ENCODE data around the gene METAP1. TPM values are rescaled to one million over a fixed set of nuclear protein-coding genes. Genes with fewer than 3 reads are reported as not detected.
"Not testable (repeated sequence)": the region's sequence is repeated elsewhere in the genome, so short reads cannot be mapped to it uniquely, and the experiment has no call there.

METAP1 gene
- total RNA-seq, 1 donor from 2014 or later = 63.3 TPM

DNA sequence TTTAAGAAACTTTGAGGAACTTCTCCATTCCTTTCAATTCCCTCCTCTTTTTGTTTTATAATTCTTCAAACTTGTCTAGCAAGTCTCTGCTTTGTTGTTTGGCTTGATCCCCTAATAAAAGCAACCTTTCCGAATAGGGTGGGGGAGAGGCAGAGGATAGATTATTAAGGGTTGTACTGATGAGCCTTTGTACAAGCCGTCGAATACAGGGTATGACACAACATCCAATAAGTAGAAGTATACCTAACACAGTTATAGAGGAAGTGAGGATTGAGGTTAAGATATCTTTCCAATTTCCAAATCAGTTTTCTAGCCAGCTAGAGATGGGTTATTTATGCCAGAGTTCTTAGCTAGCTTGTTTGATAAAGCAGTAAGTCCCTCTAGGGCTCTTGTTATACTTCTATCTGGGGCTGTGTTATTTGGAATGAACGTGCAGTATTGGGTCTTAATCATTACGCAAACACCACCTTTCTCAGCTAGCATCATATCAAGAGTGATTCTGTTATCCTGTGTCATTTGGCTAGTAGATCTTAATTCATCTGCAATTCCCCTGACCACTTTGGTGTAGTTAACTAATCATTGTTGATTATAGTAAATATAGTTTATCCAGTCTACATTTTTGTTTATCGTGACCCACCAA, 18.5 kb downstream of the METAP1 start:
- Mint-ChIP-seq H3K4me1 (peaks cover 2% of the 10 kb centered on the region), H3K4me3 (no peak overlapping the region), H3K27ac (no peak overlapping the region), H3K27me3 (no peaks in the 10 kb centered on the region), H3K36me3 (ENCODE audit: low read depth) (peaks cover 60% of the 10 kb centered on the region), H3K9me3 (peaks cover 15% of the 10 kb centered on the region)
- no peak for DNase-seq
- intact Hi-C loops (cut with micrococcal nuclease) = no loop called here

DNA sequence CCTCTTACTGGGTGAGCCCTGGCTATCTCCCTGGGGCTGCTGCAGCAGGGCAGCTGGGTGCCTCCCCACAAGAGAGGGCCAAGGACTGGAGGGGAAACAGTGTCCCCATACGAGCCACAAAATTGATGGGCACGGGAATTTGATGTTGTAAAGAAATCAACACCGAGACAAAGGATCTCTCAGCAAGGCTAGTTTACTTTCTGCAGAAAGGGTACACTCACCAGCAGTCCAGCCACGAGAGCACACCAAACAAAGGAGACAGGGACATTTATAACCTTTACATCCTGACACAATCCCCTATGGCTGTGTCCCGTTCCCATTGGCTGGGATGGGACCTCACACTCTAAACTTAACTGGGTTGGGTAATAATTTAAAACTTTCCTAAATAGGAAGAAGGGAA, 25.9 kb downstream of the METAP1 start:
- intact Hi-C loops (cut with micrococcal nuclease) = no loop called here
- Mint-ChIP-seq H3K36me3 (ENCODE audit: low read depth) (peaks cover 56% of the 10 kb centered on the region), H3K9me3 (peaks cover 21% of the 10 kb centered on the region), H3K27me3 (no peaks in the 10 kb centered on the region), H3K27ac (no peak overlapping the region), H3K4me1 (peaks cover 12% of the 10 kb centered on the region), H3K4me3 (no peak overlapping the region)
- DNase-seq = no peak

DNA sequence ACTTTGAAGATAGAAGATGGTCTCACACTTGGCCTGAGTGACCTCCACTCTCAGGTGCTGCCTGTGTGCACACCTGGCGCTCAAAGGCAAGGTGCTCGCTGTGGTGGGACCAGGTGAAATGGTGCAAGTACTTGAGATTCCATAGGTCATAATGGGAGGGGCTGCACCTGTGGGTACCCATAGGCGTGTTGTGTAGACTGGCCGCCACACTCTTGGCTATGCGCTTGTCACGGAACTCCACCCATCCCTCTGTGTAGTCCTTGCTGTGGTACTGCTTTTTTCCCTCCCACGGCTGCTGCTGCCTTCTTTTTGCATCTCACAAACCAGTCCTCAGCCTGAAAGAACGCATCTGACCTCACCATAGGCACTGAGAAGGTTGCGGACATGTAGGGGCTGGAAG, 27.0 kb downstream of the METAP1 start:
- no peak overlapping the region for H3K27ac Mint-ChIP-seq
- H3K4me3 Mint-ChIP-seq = no peak overlapping the region
- no peak for DNase-seq
- H3K4me1 Mint-ChIP-seq = peaks cover 17% of the 10 kb centered on the region
- intact Hi-C loops (cut with micrococcal nuclease) = no loop called here
- H3K36me3 Mint-ChIP-seq (ENCODE audit: low read depth) = peaks cover 47% of the 10 kb centered on the region
- H3K9me3 Mint-ChIP-seq = peaks cover 21% of the 10 kb centered on the region
- no peaks in the 10 kb centered on the region for H3K27me3 Mint-ChIP-seq

DNA sequence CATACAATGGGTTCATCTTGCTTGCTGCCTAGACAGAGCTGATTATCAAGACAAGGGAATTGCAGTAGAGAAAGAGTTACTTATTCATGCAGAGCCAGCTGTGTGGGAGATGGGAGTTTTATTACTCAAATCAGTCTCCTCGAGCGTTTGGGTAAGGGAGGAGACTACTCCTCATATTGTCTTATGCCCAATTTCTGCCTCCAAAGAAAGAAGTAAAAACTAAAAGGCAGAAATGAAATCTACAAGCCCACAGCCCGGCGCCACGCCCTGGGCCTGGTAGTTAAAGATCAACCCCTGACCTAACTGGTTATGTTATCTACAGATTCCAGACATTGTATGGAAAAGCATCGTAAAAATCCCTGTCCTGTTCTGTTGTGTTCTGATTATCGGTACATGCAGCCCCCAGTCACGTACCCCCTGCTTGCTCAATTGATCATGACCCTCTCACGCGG, 28.3 kb downstream of the METAP1 start:
- H3K27me3 Mint-ChIP-seq; H3K4me3 Mint-ChIP-seq; H3K27ac Mint-ChIP-seq; intact Hi-C loops (cut with micrococcal nuclease); DNase-seq: not testable (repeated sequence)
- peaks cover 19% of the 10 kb centered on the region for H3K4me1 Mint-ChIP-seq
- peaks cover 35% of the 10 kb centered on the region for H3K36me3 Mint-ChIP-seq (ENCODE audit: low read depth)
- peaks cover 16% of the 10 kb centered on the region for H3K9me3 Mint-ChIP-seq

DNA sequence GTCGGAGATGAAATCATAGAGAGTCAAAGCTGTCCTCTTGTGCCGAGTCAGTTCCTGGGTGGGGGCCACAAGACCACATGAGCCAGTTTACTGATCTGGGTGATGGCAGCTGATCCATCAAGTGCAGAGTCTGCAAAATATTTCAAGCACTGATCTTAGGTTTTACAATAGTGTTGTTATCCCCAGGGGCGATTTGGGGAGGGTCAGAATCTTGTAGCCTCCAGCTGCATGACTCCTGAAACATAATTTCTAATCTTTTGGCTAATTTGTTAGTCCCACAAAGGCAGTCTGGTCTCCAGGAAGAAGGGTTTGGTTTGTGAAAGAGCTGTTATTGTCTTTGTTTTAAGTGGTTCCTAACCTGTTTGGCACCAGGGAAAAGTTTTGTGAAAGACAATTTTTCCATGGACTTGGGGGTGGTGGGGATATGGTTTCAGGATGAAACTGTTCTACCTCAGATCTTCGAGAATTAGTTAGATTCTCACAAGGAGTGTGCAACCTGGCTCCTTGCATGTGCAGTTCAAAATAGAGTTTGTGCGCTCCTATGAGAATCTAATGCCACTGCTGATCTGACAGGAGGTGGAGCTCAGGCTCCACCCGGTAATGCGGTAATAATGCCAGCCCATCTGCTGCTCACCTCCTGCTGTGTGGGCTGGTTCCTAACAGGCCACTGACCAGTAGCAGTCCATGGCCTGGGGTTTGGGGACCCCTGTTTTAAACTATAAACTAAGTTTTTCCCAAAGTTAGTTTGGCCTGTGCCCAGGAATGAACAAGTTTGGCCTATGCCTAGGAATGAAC, 29.2 kb downstream of the METAP1 start:
- peaks cover 26% of the 10 kb centered on the region for H3K4me1 Mint-ChIP-seq
- H3K27me3 Mint-ChIP-seq = no peaks in the 10 kb centered on the region
- peaks cover 31% of the 10 kb centered on the region for H3K36me3 Mint-ChIP-seq (ENCODE audit: low read depth)
- DNase-seq = no peak
- no peak overlapping the region for H3K27ac Mint-ChIP-seq
- no peak overlapping the region for H3K4me3 Mint-ChIP-seq
- intact Hi-C loops (cut with micrococcal nuclease) = no loop called here
- H3K9me3 Mint-ChIP-seq = peaks cover 11% of the 10 kb centered on the region

DNA sequence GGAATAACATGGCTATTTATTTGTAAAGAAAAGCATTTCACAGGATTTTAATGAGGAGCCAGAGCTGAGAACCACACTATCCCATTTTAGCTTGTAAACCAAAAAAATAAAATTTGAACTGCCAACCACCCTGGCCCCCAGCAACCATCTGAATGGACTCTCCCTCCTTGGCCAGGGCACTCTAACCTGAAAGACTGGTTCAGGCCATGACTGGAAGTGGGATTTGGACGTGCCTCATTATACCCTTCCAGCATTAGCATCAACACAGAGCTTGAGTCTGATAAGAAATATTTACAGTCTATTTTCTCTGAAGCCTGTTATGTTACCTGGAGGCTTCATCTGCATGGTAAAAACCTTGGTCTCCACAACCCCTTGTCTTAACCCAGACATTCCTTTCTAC, 30.0 kb downstream of the METAP1 start:
- Mint-ChIP-seq H3K4me3 (no peak overlapping the region), H3K27me3 (no peaks in the 10 kb centered on the region), H3K4me1 (peaks cover 28% of the 10 kb centered on the region), H3K36me3 (ENCODE audit: low read depth) (peaks cover 29% of the 10 kb centered on the region), H3K27ac (no peak overlapping the region), H3K9me3 (peaks cover 9% of the 10 kb centered on the region)
- DNase-seq = no peak
- intact Hi-C loops (cut with micrococcal nuclease) = no loop called here

DNA sequence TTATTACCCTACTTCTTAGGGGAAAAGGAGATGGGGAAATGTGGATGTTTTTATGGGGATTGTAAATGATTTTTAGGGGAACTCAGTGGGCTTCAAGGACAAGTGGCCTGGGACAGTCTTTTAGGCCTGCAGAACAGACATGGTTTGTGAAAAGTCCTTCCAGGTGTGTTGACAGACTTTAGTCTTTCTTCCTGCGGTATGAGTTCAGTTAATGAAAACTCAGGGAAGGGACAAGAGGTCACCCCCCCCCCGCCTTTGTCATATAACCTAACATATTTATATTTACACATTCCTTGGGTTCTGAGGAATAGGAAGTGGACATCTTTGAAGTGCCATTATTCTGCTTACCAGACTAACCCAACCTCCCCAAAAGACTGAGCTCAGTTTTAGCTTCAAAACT, 31.8 kb downstream of the METAP1 start:
- Mint-ChIP-seq H3K4me1 (peaks cover 34% of the 10 kb centered on the region), H3K4me3 (no peak overlapping the region)

DNA sequence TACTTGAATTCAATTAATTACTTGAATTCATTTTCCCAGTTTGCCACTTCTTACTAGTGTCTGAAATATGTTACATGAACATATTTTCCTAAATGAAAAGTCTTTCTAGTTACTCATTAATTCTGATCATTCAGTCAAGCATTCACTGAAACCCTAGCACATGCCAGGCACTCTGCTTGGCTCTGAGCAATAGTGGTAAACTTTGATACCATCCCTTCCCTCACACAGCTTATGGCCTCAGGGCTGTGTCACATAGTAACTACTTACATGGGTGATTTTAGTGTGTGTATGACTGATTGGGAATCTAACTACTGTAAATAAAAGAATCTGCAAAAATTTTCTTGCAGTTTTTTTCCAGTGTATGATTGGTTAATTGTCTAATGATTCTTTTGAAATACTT, 32.7 kb downstream of the METAP1 start:
- intact Hi-C loops (cut with micrococcal nuclease) = no loop called here
- Mint-ChIP-seq H3K4me3 (no peak overlapping the region), H3K27ac (no peak overlapping the region), H3K36me3 (ENCODE audit: low read depth) (peaks cover 20% of the 10 kb centered on the region), H3K9me3 (no peaks in the 10 kb centered on the region), H3K27me3 (no peaks in the 10 kb centered on the region), H3K4me1 (peaks cover 34% of the 10 kb centered on the region)
- DNase-seq = no peak

More for the DNA sequence above, 31.8 kb downstream of the METAP1 start:
- Mint-ChIP-seq H3K36me3 (ENCODE audit: low read depth) (peaks cover 23% of the 10 kb centered on the region), H3K27ac (no peak overlapping the region), H3K9me3 (no peaks in the 10 kb centered on the region), H3K27me3 (no peaks in the 10 kb centered on the region)
- DNase-seq = no peak
- intact Hi-C loops (cut with micrococcal nuclease) = no loop called here

DNA sequence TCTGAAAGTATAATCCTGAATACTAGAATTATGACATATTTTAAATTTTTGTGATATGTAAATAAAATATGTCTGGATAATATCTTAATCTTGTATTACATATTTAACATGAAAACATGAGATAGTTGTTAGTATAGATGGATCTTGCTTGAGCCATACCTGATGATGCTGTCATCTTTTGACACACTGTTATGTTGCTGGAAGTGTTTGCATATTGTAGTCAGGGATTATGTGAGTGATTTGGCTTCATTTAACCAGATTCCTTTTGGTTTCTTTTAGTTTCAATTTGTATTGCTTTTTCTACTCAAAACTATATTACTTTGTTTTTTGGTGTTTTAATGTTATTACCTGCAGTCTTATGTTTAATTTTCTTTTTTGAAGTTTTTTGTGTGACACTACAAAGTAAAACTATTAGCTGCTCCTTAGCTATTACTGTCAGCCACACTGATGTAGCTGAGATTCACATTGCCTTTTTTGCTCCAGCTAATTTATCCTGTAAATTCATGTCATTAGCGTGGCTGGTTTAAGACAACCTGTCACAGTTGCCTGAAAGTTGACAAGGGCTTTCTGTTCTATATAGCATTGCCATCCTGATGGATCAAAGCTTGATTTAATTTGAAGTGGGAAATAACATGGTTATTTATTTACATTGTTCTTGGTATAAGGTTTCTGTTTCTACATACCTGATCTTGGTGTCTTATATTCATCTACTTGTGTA, 33.7 kb downstream of the METAP1 start:
- Mint-ChIP-seq H3K36me3 (ENCODE audit: low read depth) (peaks cover 22% of the 10 kb centered on the region), H3K27me3 (no peaks in the 10 kb centered on the region), H3K4me3 (no peak overlapping the region), H3K27ac (no peak overlapping the region), H3K4me1 (peaks cover 28% of the 10 kb centered on the region), H3K9me3 (no peaks in the 10 kb centered on the region)
- intact Hi-C loops (cut with micrococcal nuclease) = no loop called here
- DNase-seq = no peak

DNA sequence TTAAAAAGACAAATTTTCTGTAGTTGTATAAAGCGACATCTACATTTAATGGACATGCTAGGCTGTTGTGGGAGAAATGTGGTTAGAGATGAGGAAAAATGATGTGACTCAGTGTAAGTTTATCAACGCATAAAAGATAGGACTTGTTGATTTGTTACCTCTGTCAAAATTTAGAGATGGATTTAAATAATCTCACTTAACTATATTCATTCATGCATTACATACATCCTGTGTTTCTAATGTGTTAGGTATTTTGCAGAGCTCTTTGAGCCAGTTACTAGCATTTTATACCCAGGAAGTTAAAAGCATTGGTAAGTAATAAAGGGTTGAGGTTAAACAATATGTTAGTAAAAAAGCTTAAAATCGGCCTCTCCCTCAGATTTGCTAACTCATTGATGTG, 34.3 kb downstream of the METAP1 start:
- Mint-ChIP-seq H3K4me1 (peaks cover 24% of the 10 kb centered on the region), H3K27ac (no peak overlapping the region), H3K27me3 (no peaks in the 10 kb centered on the region), H3K4me3 (no peak overlapping the region), H3K36me3 (ENCODE audit: low read depth) (peaks cover 26% of the 10 kb centered on the region), H3K9me3 (no peaks in the 10 kb centered on the region)
- intact Hi-C loops (cut with micrococcal nuclease) = no loop called here
- no peak for DNase-seq

DNA sequence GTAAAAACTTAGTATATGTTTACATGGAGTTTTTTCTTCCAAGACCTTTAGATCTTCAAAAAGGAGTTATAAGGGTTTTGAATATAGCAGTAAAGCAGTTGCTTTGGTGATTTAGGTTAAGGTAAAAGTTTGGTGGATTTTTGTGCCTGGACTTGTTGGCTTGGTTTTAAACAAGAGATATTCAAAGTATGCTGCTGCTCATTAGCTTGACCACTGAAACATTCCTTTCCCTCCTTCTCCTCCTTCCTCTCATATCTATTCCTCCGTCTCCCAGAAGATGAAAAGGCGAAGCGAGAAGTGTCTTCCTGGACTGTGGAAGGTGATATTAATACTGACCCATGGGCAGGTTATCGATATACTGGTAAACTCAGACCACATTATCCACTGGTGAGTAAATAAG, 38.4 kb downstream of the METAP1 start:
- no peak overlapping the region for H3K27ac Mint-ChIP-seq
- intact Hi-C loops (cut with micrococcal nuclease) = no loop called here
- peaks cover 8% of the 10 kb centered on the region for H3K9me3 Mint-ChIP-seq
- DNase-seq = no peak
- H3K4me1 Mint-ChIP-seq = peaks cover 15% of the 10 kb centered on the region
- no peak overlapping the region for H3K4me3 Mint-ChIP-seq
- peaks cover 55% of the 10 kb centered on the region for H3K36me3 Mint-ChIP-seq (ENCODE audit: low read depth)
- H3K27me3 Mint-ChIP-seq = no peaks in the 10 kb centered on the region

DNA sequence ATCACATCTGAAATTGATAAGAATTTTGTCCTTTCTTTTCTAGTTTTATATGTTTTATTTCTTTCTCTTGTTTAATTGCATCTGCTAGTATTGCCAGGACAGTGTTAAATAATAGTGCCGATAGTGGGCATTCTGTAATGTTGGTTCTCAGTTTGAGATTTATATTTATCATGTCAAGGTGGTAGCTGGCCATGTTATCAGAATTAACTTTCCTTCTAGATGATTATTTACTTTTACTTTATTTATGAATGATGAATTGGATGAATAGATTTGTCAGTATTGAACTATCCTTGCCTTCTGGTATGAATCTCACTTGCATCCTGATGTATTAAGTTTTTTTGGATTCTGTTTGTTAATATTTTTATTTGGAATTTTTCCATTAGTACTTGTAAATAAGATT, 42.7 kb downstream of the METAP1 start:
- H3K4me1 Mint-ChIP-seq = peaks cover 6% of the 10 kb centered on the region
- peaks cover 63% of the 10 kb centered on the region for H3K36me3 Mint-ChIP-seq (ENCODE audit: low read depth)
- no peaks in the 10 kb centered on the region for H3K27me3 Mint-ChIP-seq
- intact Hi-C loops (cut with micrococcal nuclease) = no loop called here
- DNase-seq = no peak
- H3K4me3 Mint-ChIP-seq = no peak overlapping the region
- H3K27ac Mint-ChIP-seq = no peak overlapping the region
- peaks cover 11% of the 10 kb centered on the region for H3K9me3 Mint-ChIP-seq

DNA sequence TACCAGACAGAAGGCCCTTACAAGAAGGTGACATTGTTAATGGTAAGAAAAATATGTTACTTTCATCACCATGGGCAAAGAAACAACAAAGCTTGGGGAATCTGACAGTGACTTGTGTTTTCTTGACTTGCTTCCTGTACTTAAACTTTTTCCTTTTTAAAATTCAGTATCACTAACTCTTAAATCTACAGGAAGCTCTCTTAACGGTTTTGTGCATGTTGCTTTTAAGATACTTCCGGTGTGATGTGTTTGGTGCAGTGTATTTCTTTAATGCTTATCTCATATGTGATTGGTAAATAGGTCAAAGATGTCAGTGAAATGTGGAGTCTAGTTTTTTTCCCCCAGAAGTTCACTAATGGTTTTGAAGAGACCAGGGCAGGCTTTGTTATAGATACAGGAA, 47.8 kb downstream of the METAP1 start:
- Mint-ChIP-seq H3K27me3 (no peaks in the 10 kb centered on the region), H3K9me3 (peaks cover 3% of the 10 kb centered on the region), H3K36me3 (ENCODE audit: low read depth) (peaks cover 67% of the 10 kb centered on the region), H3K27ac (peak overlapping the region; percentile 85), H3K4me1 (peaks cover 19% of the 10 kb centered on the region), H3K4me3 (peak overlapping the region; percentile 52)
- peak; percentile 58 for DNase-seq
- intact Hi-C loops (cut with micrococcal nuclease) = no loop called here

DNA sequence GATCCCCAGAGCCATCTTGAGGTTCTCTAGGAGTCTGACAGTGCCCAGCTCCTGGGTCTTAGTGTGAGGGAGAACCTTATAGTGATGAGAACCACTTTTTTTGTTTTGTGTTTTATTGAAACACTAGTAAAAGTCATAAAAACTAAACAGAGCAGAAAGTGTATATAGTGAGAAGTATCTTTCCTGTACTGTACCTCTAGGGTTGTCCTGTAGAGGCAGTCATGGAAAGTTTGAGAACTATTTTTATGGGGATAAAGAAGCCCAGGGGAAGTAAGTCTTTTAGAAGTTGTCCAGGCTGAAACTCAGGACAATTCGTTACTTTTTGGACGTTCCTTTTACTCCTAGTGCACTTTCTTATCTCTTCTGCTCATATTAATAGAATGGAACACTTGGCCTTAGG, 52.2 kb downstream of the METAP1 start:
- Mint-ChIP-seq H3K27ac (no peak overlapping the region), H3K27me3 (no peaks in the 10 kb centered on the region), H3K4me1 (peaks cover 28% of the 10 kb centered on the region), H3K36me3 (ENCODE audit: low read depth) (peaks cover 70% of the 10 kb centered on the region), H3K9me3 (no peaks in the 10 kb centered on the region), H3K4me3 (no peak overlapping the region)
- intact Hi-C loops (cut with micrococcal nuclease) = no loop called here
- no peak for DNase-seq
